ENCODE results near the gene CD6.

The CD6 gene

DNA sequence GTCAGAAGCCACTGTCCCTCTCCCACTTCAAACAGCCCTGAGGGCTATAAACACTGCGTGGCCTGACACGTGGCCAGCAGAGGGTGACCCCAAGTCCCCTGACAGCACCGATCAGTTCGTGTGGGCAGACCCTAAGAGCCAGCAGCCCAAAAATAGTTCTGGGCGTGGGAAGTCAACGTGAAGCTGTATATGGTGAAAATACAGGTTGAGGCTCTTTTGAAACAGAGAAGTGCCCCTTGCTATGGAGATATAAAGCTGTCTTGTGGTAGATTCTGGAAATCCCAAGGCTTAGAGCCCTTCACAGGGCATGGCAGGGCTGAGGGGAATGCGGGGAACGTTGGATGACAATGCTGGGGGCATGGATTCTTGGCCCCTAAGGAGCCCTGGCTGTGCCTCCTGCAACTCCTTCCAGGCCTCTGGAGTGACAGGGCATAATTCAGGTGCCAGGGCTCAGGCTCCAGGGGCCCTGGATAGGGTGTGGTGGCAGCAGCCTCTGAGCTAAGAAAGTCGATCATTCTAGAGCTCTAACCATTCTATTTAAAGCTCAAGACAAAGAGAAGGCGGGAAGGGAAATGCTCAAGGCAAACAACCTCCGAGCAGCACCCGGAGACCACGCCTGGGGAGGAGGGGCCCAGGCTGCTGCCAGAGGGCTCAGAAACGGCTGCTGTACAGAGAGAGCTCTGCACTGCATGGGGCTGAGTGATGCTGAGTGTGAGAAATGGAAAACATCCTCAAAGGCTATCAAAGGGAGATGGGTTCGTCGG lies 70.5 kb downstream of the CD6 start:
- TF ChIP-seq ZBTB20 (tag by site-specific recombination; IDR thresholded peaks at IDR 0.05) (peak; percentile 78), ZNF670 (tag by site-specific recombination; IDR thresholded peaks at IDR 0.05; ENCODE audit: low read depth) (no peak)
- POLR2A ChIA-PET, result interaction anchor here (0.6 kb wide), 1 partner anchor 22 kb away, joined by 3 read pairs; no protein-coding TSS in a partner anchor
- Histone ChIP-seq H3K9me3 (ENCODE audit: control insufficient read depth, insufficient read depth, low read depth, low read length) (no peaks in the 10 kb centered on the region), H3K27ac (ENCODE audit: extremely low read depth, low read depth, low read length) (no peak overlapping the region), H3K36me3 (ENCODE audit: control insufficient read depth in 2 of 2, insufficient read depth in 1 of 2, low read length in 2 of 2) (no peaks in the 10 kb centered on the region), H3K4me1 (ENCODE audit: control insufficient read depth, insufficient read depth, low read length) (no peaks in the 10 kb centered on the region), H3K4me3 (ENCODE audit: low read depth, low read length) (no peak overlapping the region)
- CTCF ChIA-PET, result interaction anchor here (0.6 to 1.2 kb wide), 3 partner anchors 71 to 368 kb away, joined by 3 to 4 read pairs (median 3); no protein-coding TSS in a partner anchor

DNA sequence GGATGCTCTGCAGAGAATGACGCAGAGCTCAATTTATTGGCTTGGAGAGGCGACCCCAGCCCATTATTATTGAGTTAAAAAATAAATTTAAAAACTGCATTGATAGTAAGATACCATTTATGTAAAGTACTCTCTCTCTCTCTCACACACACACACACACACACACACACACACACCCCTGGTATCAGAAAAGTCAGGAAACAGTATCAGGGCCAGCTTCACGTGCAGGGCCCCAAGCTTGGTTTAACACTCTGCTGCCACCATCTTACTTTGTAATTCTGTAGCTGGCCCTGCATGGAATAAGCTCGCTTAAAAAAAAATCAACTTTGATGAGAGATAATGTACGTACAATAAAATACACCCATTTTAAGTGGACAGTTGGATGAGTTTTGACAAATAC lies 71.1 kb downstream of the CD6 start:
- Histone ChIP-seq H3K9me3 (ENCODE audit: control insufficient read depth, insufficient read depth, low read depth, low read length) (no peaks in the 10 kb centered on the region), H3K27ac (ENCODE audit: extremely low read depth, low read depth, low read length) (no peak overlapping the region), H3K4me1 (ENCODE audit: control insufficient read depth, insufficient read depth, low read length) (no peaks in the 10 kb centered on the region), H3K4me3 (ENCODE audit: low read depth, low read length) (no peak overlapping the region), H3K36me3 (ENCODE audit: control insufficient read depth in 2 of 2, insufficient read depth in 1 of 2, low read length in 2 of 2) (no peaks in the 10 kb centered on the region)
- CTCF ChIA-PET, result interaction anchor here (0.6 to 0.8 kb wide), 2 partner anchors 87 to 368 kb away, joined by 3 to 4 read pairs; no protein-coding TSS in a partner anchor
- POLR2A ChIA-PET, result interaction anchor here (0.6 kb wide), 1 partner anchor 21 kb away, joined by 3 read pairs; no protein-coding TSS in a partner anchor
- TF ChIP-seq, protein P1, sequence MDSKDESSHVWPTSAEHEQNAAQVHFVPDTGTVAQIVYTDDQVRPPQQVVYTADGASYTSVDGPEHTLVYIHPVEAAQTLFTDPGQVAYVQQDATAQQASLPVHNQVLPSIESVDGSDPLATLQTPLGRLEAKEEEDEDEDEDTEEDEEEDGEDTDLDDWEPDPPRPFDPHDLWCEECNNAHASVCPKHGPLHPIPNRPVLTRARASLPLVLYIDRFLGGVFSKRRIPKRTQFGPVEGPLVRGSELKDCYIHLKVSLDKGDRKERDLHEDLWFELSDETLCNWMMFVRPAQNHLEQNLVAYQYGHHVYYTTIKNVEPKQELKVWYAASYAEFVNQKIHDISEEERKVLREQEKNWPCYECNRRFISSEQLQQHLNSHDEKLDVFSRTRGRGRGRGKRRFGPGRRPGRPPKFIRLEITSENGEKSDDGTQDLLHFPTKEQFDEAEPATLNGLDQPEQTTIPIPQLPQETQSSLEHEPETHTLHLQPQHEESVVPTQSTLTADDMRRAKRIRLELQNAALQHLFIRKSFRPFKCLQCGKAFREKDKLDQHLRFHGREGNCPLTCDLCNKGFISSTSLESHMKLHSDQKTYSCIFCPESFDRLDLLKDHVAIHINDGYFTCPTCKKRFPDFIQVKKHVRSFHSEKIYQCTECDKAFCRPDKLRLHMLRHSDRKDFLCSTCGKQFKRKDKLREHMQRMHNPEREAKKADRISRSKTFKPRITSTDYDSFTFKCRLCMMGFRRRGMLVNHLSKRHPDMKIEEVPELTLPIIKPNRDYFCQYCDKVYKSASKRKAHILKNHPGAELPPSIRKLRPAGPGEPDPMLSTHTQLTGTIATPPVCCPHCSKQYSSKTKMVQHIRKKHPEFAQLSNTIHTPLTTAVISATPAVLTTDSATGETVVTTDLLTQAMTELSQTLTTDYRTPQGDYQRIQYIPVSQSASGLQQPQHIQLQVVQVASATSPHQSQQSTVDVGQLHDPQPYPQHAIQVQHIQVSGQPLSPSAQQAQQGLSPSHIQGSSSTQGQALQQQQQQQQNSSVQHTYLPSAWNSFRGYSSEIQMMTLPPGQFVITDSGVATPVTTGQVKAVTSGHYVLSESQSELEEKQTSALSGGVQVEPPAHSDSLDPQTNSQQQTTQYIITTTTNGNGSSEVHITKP (tag by site-specific recombination; IDR thresholded peaks at IDR 0.05), result no peak
- TF ChIP-seq TRIM28 (IDR thresholded peaks at IDR 0.05; ENCODE audit: borderline replicate concordance, low read length), result no peak
- TF ChIP-seq, protein P2, sequence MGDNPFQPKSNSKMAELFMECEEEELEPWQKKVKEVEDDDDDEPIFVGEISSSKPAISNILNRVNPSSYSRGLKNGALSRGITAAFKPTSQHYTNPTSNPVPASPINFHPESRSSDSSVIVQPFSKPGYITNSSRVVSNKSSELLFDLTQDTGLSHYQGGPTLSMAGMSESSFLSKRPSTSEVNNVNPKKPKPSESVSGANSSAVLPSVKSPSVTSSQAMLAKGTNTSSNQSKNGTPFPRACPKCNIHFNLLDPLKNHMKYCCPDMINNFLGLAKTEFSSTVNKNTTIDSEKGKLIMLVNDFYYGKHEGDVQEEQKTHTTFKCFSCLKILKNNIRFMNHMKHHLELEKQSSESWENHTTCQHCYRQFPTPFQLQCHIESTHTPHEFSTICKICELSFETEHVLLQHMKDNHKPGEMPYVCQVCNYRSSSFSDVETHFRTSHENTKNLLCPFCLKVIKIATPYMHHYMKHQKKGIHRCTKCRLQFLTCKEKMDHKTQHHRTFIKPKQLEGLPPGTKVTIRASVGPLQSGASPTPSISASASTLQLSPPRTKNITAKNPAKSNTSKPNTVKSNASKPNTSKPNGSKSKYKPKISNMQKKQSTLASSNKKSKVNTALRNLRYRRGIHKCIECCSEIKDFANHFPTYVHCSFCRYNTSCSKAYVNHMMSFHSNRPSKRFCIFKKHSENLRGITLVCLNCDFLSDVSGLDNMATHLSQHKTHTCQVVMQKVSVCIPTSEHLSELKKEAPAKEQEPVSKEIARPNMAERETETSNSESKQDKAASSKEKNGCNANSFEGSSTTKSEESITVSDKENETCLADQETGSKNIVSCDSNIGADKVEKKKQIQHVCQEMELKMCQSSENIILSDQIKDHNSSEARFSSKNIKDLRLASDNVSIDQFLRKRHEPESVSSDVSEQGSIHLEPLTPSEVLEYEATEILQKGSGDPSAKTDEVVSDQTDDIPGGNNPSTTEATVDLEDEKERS (tag by site-specific recombination; IDR thresholded peaks at IDR 0.05), result no peak
- TF ChIP-seq, protein P3, sequence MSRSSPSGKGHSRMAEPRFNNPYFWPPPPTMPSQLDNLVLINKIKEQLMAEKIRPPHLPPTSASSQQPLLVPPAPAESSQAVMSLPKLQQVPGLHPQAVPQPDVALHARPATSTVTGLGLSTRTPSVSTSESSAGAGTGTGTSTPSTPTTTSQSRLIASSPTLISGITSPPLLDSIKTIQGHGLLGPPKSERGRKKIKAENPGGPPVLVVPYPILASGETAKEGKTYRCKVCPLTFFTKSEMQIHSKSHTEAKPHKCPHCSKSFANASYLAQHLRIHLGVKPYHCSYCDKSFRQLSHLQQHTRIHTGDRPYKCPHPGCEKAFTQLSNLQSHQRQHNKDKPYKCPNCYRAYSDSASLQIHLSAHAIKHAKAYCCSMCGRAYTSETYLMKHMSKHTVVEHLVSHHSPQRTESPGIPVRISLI (tag by site-specific recombination; IDR thresholded peaks at IDR 0.05), result no peak
- no peak for TF ChIP-seq ZNF223 (tag by site-specific recombination; IDR thresholded peaks at IDR 0.05)
- TF ChIP-seq ZNF670 (tag by site-specific recombination; IDR thresholded peaks at IDR 0.05; ENCODE audit: low read depth), result no peak
- TF ChIP-seq ZNF239 (tag by site-specific recombination; IDR thresholded peaks at IDR 0.05), result no peak
- no peak for TF ChIP-seq ZNF521 (tag by site-specific recombination; IDR thresholded peaks at IDR 0.05)
- TF ChIP-seq ZNF341 (tag by site-specific recombination; IDR thresholded peaks at IDR 0.05; ENCODE audit: low read depth), result no peak
- no peak for TF ChIP-seq ZNF785 (tag by site-specific recombination; IDR thresholded peaks at IDR 0.05)
- TF ChIP-seq ZNF335 (tag by site-specific recombination; conservative IDR thresholded peaks at IDR 0.05), result no peak
- TF ChIP-seq ZBTB7A (tag by site-specific recombination; IDR thresholded peaks at IDR 0.05; ENCODE audit: low read depth), result no peak

All from HEK293 (cell line).